Measurements from ENCODE around the gene LVRN. TPM values are rescaled to one million over a fixed set of nuclear protein-coding genes. Genes with fewer than 3 reads are reported as not detected.

The LVRN gene
- total RNA-seq, 1 donor from 2014 or later: 0.56 TPM

DNA sequence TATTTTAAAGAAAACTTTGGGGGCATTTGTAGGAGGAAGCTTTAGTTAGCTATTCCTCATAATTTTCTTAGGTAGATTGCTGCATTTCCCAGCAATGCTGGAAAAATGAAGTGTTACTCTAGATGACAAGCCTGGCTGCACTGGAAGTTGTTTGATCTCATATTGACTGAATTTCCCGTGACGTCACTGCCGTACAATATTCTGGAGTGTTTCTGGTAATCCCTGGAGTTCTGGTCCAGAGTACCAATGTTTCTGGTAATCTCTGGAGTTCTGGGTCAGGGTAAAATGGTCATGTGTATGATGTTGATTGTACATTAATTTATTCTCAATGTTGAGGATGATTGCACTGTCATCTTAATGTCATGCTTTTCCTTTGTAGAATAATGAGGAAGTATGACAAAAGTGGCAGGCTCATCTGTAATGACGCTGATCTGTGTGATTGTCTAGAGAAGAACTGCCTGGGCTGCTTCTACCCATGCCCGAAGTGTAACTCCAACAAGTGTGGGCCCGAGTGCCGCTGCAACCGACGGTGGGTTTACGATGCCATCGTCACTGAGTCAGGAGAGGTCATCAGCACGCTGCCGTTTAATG lies 96.2 kb downstream of the LVRN start:
- Mint-ChIP-seq H3K27ac (ENCODE audit: unreplicated experiment) (no peak overlapping the region), H3K9me3 (peaks cover 2% of the 10 kb centered on the region), H3K36me3 (ENCODE audit: low read depth) (no peaks in the 10 kb centered on the region), H3K4me3 (no peak overlapping the region), H3K27me3 (ENCODE audit: low read depth) (no peaks in the 10 kb centered on the region), H3K4me1 (peaks cover 7% of the 10 kb centered on the region)
- TF ChIP-seq, protein P1, sequence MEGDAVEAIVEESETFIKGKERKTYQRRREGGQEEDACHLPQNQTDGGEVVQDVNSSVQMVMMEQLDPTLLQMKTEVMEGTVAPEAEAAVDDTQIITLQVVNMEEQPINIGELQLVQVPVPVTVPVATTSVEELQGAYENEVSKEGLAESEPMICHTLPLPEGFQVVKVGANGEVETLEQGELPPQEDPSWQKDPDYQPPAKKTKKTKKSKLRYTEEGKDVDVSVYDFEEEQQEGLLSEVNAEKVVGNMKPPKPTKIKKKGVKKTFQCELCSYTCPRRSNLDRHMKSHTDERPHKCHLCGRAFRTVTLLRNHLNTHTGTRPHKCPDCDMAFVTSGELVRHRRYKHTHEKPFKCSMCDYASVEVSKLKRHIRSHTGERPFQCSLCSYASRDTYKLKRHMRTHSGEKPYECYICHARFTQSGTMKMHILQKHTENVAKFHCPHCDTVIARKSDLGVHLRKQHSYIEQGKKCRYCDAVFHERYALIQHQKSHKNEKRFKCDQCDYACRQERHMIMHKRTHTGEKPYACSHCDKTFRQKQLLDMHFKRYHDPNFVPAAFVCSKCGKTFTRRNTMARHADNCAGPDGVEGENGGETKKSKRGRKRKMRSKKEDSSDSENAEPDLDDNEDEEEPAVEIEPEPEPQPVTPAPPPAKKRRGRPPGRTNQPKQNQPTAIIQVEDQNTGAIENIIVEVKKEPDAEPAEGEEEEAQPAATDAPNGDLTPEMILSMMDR (conservative IDR thresholded peaks at IDR 0.05): no peak
- DNase-seq (ENCODE audit: low read depth, low spot score): no peak

DNA sequence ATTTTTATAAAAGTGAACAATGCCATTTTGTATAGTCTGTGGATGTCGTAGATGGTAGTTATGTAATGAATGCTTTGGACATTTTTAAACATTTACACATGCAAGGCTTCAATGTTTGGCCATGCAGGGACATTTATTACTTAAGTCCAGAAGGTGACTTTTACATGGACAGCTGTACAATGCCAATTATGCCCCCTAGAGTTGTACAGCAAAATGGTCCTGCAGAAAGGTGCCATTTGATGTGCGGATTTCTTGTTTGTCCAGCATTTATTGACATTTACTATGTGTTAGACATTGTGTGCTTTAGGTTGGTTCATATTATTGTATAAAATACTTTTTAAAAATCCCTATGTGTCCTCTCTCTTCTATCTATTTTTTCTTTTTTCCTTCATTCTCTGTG lies 100.1 kb downstream of the LVRN start:
- no peaks in the 10 kb centered on the region for H3K36me3 Mint-ChIP-seq (ENCODE audit: low read depth)
- no peak for DNase-seq (ENCODE audit: low read depth, low spot score)
- H3K4me1 Mint-ChIP-seq: peaks cover 8% of the 10 kb centered on the region
- TF ChIP-seq, protein P1 (conservative IDR thresholded peaks at IDR 0.05): peak; percentile 18
- H3K4me3 Mint-ChIP-seq: no peak overlapping the region
- no peaks in the 10 kb centered on the region for H3K27me3 Mint-ChIP-seq (ENCODE audit: low read depth)
- no peak overlapping the region for H3K27ac Mint-ChIP-seq (ENCODE audit: unreplicated experiment)
- H3K9me3 Mint-ChIP-seq: peaks cover 2% of the 10 kb centered on the region

DNA sequence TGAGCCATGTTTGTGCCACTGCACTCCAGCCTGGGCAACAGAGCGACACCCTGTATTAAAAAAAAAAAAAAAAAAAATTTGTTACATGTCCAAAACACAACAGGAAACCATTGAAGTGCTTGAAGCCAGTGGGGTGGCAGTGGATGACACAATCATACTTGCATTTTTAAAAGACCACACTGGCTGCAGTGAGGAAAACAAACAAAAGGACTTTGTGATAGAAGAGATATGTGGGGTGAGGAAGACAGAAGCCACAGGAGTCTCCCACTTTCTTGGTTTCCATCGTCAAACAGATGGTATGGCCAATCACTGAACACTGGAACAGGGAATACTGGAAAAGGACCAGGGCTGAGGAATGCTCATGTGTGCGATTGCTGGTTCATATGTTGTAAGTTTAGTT lies 101.7 kb downstream of the LVRN start:
- H3K4me1 Mint-ChIP-seq: peaks cover 8% of the 10 kb centered on the region
- no peaks in the 10 kb centered on the region for H3K36me3 Mint-ChIP-seq (ENCODE audit: low read depth)
- H3K9me3 Mint-ChIP-seq: peaks cover 2% of the 10 kb centered on the region
- no peak overlapping the region for H3K27ac Mint-ChIP-seq (ENCODE audit: unreplicated experiment)
- no peak for DNase-seq (ENCODE audit: low read depth, low spot score)
- H3K4me3 Mint-ChIP-seq: no peak overlapping the region
- no peaks in the 10 kb centered on the region for H3K27me3 Mint-ChIP-seq (ENCODE audit: low read depth)
- TF ChIP-seq, protein P1 (conservative IDR thresholded peaks at IDR 0.05): no peak

DNA sequence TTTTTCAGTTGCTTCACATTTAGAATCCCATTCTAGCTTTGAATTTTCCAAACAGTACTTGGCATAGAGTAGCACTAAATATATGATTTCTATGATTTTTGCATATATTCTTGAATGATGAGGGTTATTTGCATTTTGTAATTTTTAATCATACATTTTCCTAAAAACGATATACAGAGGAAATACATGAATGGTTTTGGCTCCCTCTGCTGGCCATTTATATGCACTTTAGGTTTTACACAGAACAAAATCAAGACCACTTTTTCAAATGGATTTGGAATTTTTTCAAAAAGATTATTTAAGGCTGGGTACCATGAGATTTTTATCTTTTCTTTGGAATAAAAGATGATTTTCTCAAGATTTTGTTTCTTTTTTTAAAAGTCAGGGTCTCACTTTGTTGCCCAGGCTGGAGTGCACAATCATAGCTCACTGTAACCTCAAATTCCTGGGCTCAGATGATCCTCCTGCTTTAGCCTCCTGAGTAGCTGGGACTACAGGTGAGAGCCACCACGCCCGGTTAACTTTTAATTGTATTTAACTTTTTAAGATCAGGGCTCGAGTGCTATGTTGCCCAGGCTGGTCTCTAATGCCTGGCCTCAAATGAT lies 105.9 kb downstream of the LVRN start:
- Mint-ChIP-seq H3K27ac (ENCODE audit: unreplicated experiment) (no peak overlapping the region), H3K27me3 (ENCODE audit: low read depth) (no peaks in the 10 kb centered on the region), H3K36me3 (ENCODE audit: low read depth) (no peaks in the 10 kb centered on the region), H3K4me1 (peaks cover 3% of the 10 kb centered on the region), H3K4me3 (no peak overlapping the region), H3K9me3 (peaks cover 2% of the 10 kb centered on the region)
- TF ChIP-seq, protein P1 (conservative IDR thresholded peaks at IDR 0.05): peak; percentile 96
- peak; percentile 28 for DNase-seq (ENCODE audit: low read depth, low spot score)

DNA sequence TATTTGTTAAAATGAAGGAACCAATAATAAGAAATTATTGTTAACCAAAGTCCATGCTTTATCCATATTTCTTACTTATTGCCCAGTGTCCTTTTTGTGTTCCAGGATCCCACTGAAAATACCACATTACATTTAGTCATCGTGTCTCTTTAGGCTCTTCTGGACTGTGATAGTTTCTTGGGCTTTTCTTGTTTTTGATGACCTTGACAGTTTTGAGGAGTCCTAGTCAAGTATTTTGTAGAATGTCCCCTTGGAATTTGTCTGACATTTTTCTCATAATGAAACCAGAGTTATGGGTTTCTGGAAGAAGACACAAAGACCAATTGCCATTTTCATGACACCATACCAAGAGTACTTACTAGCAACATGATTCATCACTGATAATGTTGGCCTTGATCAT lies 108.9 kb downstream of the LVRN start:
- H3K4me1 Mint-ChIP-seq: no peaks in the 10 kb centered on the region
- H3K27me3 Mint-ChIP-seq (ENCODE audit: low read depth): no peaks in the 10 kb centered on the region
- no peak for DNase-seq (ENCODE audit: low read depth, low spot score)
- TF ChIP-seq, protein P1 (conservative IDR thresholded peaks at IDR 0.05): no peak
- H3K27ac Mint-ChIP-seq (ENCODE audit: unreplicated experiment): no peak overlapping the region
- H3K36me3 Mint-ChIP-seq (ENCODE audit: low read depth): no peaks in the 10 kb centered on the region
- no peaks in the 10 kb centered on the region for H3K9me3 Mint-ChIP-seq
- no peak overlapping the region for H3K4me3 Mint-ChIP-seq
